ENCODE measurements around the gene ZFP90.
"Not testable (repeated sequence)": the region's sequence is repeated elsewhere in the genome, so short reads cannot be mapped to it uniquely, and the experiment has no call there.

ZFP90 gene

DNA sequence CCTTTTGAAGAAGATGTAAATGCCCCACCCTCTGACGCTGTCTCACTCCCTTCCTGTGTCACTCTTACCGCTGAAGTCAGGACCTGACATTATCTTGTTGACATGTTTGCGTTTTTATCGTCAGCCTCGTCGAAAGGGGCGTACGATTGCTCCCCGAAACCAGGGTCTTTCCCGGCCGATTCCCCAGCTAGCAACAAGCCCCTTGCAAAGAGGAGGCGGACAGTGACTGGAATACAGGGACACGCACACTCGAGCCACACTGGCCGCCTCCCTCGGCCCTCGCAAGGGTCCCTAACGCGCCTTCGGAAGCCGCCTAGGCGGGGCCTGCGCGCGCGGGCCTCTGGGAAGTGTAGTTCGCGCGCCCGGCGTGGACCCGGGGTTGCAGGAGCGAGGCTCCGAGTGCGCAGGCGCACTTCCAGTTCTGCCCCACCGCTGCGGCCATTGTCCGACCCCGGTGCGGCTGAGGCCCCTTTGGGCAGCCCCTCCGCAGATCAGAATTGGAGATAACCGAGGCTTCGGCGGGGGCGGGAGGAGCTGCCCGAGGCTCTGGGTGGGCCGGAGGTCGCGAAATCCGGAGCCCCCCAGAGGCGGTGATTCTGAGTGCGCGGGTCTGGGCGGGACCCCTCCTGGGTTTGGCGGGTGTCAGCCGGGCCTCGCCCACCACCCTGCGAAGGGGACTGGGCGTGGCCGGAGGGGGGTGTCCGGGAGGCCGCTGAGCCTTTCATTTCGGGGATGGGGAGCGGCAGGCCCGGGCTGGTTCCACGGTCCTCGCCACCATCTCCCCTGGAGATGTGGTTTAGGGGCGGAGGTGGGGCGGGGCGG, at the start of gene ZFP90:
Gene ZFP90, plus strand, starts transcription at position 412 of the 822 bp plus-strand sequence. CDS start 502 bp downstream, outside the sequence.
- peak; percentile 19 for DNase-seq

DNA sequence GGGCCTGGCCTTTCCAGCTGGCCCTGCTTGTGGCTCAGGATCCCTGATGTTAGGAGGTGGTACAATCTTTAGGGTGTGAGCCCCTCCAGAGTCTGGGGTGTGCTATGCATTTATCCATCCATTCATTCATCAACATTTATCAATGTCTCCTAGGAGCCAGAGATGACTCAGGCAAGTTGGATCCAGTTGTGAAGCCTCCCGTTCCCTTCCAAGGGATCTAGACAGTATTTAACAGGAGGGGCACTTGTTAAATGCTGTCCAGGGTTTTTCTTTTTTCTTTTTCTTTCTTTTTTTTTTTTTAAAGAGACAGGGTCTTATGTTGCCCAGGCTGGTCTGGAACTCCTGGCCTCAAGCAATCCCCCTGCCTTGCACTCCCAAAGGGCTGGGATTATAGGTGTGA, 48.7 kb upstream of the ZFP90 start:
- DNase-seq = no peak

DNA sequence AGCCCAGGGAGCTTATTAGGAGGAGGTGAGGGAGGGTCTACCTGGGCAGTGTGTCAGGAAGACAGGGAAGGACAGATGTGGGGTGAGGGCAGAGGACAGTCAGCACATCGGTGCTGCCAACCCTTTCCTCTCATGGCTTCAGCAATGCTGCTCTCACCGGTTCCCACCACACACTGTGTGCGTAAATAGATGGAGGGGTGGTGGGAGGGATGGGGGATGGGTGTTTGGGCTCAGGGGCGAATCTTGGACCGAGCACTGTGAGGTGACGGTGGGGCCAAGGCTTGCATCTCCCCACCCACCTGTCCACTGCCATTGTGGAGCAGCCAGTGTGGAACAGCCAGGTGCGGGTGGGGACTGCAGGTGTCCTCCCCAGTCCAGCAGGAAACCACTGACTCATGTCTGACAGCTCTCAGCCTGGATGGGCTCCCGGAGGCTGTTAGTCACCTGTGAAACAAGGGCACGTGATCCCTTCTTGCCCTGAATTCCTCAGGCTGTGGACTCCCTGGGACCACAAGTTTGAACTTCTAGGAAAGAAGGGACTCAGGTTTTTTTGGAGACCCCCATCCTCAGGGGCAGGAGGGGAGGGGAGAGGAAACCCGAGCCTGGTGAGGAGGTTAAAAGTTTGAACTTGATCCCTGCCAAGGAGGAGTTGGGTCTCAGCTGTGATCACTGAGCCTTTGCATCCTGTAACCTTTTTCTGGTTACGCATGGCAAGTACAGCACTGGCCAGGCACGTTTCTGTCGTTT, 48.1 kb upstream of the ZFP90 start:
- DNase-seq = no peak

DNA sequence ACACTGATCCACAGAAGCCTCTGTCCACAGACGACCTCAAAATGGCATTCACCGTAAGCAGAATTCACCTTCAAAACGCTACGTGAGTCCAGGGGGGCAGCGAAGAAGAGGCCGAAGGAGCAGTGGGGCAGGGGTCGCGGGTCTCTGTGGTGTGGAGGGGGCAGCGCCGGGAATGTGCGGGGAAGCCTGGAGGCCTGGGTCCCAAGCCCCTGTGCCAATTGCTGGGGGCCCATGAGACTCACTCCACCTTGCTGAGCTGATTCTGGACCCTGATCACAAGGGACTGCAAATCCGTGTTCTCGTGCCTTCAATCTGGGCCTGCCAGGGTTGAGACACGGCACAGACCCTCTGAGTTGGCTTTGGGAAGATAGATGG, 47.5 kb upstream of the ZFP90 start:
- DNase-seq = no peak

DNA sequence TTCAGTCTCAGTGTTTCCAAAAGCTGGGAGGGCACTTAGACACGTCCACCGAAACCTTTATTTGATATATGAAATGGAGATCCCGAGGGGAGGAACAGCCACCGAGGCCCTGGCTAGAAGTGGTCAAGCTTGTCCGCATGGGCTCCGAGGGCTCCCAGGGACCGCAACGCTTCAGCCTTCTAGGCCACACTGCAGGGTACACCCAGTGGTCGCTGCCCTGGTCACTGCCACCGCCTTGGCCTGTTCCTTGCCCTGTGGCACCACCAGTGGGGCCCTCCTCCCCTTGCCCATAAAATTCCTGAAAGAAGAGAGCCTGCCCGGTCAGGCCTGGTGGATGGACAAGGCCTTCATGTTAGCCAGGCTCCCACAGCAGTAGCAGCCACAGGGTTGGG, 46.9 kb upstream of the ZFP90 start:
- no peak for DNase-seq

DNA sequence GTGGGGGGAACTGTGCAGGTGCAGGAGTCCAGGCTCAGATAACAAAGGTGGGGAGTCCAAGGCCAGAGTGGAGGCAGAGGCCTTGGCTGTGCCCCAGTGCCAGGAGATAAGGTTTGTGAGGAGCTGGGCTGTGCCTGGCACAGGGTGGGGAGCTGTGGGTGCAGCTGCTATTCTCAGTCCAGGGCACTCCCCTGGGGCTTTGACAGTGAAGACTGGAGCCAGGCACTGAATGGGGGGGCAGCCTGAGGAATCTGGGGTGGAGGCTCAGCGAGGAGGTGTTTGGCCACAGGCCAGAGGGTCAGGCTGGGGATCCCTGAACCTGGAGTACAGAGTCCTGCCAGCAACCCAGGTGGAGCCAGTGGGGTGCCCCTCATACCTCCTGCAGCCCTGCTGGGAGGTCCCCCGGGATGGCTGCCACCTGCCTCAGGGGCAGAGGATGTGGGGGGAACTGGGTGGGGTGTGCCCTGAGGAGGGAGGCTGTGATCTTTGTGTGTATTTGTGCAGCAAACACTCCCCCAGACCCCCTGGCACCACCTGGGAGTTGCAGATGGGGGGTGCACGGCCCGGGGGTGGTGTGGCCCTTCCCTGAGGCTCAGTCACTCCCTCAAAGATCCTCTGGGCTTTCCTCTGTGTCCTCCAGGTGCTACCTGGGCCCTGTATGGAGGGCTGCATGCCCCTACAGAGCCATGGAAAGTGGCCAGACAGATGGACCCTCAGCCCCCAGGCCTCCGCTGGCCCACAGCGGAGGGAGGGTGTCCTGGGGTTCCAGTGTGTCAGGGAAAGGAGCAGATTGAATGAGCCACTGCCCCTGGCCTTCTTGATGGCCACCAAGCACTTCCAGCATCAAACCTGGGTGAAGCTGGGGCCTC, 46.3 kb upstream of the ZFP90 start:
- no peak for DNase-seq

DNA sequence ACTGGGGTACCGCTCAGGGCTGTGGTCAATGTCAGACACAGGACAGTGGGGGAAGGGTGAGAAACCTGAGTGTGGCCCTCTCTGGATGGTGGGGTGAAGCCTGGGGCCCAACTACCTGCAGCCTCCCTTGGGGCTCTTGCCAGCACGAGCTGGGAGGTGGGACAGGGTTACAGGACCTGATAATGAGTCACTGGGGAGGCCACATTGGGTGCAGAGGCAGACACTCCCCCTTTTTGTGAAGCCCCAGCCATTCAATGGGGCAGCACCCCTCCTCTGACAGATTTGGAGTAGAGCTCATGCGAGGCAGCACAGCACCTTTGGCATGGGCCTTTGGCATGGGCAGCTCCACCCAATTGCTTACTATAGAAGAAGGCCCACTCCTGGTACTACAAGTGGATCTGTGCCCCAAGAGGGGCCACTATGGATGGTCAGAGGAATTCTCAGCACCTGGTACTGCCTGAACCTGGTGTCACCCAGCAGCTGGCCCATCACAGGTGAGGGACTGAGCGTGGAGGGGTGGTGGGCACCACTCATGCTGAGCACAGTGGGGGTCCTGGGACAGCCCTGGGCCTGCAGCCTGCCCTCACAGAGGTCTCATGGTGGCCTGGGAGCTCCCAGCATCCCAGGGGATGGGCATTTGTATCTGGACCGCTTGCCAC, 45.5 kb upstream of the ZFP90 start:
- no peak for DNase-seq

DNA sequence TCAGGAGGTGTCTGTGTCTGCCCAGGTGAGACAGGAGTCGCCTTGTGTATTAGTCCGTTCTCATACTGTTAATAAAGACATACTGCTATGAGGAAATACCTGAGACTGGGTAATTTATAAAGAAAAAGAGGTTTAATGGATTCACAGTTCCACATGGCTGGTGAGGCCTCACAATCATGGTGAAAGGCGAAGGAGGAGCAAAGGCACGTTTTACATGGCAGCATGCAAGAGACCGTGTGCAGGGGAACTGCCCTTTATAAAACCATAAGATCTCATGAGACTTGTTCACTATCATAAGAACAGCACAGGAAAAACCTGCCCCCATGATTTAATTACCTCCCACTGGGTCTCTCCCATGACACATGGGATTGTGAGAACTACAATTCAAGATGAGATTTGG, 44.8 kb upstream of the ZFP90 start:
- DNase-seq = not testable (repeated sequence)

DNA sequence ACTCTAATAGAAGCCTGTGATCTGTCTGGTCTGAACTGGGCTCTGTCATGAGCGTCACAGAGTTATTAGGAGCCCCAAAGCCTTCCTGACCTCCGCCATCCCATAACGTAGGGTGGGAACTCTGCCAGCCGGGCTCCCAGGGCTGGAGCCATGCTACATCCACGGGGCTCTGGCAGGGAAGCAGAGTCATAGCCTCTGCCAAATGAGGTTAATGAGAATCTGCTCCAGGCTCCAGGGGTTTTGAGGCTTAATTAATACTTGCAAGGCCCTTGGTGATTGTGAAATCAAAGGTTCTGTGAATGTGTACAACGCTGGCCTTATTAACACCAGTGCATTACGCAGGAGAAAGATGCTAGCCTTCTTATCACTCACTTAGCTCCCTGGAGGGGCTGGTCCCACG, 42.4 kb upstream of the ZFP90 start:
- DNase-seq = no peak

DNA sequence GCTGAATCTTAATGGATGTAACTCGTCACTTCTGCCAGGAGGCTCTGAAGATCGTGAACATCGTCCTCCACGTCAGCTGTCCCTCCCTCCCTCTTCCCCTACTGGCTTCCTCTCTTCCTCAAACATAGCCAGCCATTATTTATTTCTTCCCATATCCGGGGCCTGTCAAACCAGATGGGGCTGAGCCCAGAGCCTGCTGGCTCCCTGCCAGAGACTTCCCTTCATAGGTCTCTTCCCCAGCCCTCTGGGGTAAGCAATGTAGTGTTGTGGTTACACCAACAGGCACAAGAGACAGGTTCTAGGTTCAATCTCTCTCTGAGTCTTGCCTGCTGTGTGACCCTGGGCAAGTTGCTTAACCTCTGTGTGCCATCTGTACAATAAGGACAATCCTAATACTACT, 40.1 kb upstream of the ZFP90 start:
- no peak for DNase-seq

DNA sequence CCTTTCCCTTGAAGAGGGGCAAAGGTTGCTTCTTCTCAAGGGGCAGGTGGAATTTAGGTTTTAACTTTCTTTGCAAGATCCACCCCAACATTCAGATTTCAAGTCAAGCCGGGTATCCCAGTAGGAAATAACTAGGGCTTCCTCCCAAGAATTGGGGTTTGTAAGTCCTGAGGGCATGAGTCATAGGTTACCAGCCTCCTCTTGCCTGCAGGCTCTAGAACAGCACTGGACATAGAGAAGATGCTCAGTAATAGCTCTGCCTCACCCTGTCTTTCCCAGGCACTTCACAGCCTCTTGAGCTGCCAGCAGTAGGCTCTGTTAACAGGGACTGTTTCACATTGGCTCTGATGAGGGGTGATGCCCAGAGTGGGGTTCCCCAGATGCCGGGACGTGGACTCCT, 35.8 kb upstream of the ZFP90 start:
- DNase-seq = no peak

DNA sequence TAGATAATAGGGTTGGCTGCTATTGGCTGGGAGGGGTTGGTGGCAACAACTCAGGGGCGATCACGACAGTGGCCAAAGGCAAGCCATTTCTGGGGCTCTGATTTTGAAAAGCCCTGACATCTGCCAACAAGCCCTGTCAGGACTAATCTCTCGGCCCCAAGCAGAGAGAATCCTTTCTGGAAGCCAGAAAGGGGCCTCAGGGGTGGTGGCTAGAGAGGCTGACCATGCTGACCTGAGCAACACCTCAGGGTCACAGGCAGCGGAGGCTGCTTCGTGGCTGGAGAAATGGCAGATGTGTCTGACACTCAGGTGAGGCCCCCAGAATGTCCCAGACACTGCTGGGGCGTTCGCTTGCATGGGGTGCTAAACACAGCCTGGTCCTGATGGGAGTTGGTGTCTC, 35.0 kb upstream of the ZFP90 start:
- DNase-seq = no peak

DNA sequence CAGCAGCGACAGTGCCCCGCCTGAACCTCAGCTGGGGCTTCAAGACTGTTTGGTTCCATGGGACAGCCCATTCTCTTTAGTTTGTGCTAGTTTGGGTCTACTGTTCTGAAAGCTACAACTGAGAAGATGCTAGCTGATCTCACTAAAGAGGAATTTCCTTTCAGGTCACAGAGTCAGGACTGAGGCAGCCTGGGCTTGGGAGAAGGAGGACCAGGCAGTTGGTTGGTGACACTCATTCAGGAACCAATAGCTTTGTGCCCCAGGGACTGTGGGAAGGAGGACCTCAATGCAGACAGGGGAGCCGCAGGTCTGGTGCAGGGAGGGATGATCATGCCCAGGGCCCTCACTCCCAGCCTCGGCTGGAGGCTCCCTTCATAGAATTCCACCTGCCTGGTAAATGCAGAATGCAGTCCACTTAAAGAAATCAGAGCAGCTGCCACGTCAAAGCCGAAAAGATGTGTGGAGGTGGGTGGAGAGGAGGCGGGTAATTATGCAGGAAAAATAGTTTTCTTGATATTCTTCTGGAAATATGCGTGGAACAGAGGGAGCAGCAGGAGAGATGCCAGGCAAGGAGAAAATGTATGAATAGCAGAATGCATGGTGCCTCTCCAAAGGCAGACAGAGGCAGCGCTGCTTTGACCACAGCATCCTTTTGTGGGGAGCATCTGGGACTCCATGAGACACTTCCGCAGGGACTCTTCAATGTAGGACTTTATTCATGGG, 32.6 kb upstream of the ZFP90 start:
- no peak for DNase-seq

DNA sequence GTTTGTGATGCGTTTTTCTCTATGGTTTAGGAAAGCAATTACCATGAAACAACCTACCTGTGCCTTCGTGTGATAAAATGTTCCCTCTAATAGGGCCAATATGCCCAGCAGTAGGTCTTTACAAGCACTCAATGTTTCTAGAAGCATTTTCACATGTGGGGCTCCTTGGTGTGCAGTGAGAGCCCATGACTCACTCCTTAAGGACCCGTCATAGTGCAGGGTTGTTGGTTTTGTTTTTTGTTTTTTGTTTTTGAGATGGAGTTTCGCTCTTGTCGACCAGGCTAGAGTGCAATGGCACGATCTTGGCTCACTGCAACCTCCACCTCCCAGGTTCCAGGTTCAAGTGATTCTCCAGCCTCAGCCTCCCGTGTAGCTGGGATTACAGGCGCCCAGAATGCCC, 31.1 kb upstream of the ZFP90 start:
- DNase-seq = no peak

DNA sequence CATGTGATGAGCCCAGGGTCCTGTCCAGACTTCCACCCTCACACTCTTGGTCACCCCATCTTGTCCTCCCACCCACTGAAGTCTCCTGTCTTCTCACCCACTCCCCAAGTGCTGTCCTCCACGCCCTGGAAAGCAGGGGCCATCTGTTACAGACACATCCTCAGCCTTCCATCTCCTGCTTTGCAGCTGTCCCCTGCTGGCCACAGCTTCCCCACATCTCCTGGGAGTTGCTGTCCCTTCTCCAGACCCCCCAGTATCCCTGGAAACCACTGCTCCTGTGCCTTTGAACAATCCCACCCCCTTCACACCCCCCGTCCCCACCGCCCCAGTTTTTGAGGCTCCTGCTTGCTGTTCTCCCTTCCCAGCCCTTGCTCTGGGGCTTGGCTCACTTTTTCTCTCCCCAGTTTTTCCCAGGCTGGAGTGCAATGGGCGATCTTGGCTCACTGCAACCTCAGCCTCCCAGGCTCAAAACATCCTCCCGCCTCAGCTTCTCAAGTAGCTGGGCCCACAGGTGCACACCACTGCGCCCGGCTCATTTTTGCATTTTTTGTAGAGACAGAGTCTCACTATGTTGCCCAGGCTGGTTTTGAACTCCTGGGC, 30.4 kb upstream of the ZFP90 start:
- no peak for DNase-seq

DNA sequence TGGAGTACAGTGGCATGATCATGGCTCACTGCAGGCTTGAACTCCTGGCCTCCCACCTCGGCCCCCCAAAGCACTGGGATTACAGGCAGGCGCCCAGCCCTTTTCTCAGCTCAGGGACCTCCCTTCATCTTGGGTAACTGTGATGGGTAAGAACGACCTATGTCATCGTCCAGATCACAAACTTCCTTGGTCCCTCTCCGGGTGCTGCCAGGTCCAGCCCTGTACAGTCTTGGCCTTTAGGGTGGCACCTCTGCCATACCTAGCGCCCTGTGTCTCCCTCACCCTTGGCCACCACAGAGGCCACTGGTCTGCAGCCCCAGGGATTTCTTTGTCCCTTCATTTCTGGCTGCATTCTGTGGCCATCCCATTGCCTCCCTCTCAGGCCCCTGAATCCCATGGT, 29.7 kb upstream of the ZFP90 start:
- no peak for DNase-seq

DNA sequence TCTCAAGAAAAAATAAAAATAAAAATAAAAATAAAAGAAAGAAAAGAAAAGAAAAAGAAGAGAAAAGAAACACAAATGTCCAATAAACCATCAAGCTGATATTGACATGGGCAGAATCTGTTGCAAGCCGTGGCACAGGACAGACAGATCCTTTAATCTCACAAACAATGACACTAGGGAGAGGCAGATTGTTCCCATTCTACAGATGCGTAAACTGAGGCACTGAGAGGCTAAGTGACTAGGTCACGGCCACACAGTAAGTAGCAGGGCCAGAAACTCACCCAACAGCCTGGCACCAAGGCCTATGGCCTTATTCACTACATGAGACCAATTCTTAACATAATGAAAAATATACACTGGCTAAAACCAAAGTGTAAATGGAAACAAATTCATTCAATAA, 28.3 kb upstream of the ZFP90 start:
- no peak for DNase-seq

DNA sequence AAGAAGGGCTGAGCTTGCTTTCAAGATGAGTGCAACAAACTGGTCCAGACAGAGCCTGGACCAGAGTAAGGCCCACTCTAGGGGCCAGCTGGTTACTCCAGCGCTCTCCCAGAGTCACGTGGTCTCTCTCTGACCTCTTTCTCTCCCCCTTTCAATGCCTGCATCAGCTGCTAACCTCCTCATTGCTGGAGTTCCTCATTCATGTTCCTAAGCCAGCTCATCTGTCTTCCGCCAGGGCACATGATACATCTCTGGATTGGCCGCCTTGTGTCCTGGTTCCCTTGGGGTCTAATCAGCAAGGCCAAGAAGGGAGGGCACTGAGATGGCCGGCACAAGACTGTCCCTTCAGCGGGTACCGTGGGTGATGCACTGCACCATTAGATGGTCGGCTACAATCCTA, 26.9 kb upstream of the ZFP90 start:
- DNase-seq = no peak

DNA sequence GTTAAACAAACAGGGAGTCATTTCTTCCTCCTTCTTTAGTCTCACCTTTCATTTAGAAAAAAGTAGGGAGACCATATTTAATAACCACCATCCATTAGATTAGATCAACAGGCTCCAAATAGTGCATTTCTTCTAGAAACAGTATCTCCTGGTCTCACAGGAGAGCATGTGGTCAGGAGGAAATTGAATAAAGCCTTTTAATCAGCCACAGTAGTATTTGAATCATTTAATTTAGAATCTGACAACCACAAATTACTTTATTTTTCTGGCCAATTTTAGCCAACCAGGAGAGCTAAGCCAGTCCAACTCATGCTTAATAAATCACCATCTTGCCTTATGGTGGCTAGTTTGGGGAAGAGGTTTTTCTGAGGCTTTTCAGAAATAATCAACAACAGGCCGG, 26.3 kb upstream of the ZFP90 start:
- no peak for DNase-seq

DNA sequence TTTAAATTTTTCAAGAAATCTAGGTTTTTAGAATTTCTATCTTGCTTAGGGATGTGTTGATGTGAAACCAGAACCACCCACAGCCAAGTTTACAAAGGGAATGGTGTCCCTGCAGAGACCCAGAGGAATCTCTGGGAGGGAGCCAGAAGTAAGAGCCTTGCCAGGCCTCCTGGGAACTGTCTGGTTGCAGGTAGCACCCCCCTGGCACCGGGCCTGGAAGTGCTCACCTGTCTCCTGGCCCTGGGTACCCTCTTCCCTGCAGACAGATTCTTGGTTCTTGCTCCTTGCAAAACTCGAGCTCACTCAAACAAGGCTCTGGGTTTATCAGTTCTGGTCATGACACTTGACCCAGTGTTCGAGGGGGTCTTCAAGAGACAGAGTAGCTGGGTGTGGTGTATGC, 24.6 kb upstream of the ZFP90 start:
- no peak for DNase-seq

DNA sequence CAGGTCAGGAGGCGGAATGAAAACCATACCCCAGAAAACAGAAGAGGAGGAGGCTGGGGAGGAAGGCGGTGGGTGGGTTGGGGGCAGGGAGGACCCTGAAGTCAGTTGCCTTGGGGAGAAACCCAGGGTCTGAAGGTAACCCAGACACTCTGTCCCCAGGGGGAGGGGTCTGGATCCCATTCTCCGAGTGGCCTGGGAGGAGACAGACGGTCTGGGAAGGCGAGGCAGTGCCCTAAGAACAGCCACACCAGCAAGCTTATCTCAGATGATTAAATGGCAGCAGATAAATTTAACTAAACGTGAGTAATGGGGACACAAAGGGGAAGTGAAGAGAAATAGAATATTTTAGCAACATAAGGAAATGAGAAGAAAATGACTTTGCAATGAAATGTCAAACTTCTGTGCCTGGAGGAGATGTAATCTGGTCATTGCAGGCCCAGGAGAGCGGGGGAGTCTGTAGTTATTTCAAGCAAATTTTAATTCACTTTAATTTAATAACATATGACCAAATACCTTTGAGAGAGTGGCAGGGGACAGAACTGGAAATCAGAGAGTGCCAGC, 21.4 kb upstream of the ZFP90 start:
- peak; percentile 3 for DNase-seq
